SH-SY5Y (cell line): ENCODE results near the gene GDF15.

Experiments
- GATA2 ChIP-seq: IDR thresholded peaks from 2 replicates; pipeline ENCODE4 v1.6.1; 2011; ENCODE audit warnings: mild to moderate bottlenecking, low read depth, low read length
- GATA3 ChIP-seq: IDR thresholded peaks from 2 replicates; pipeline ENCODE4 v1.6.1; 2011; ENCODE audit warnings: low read depth, mild to moderate bottlenecking, low read length, moderate library complexity

- TF ChIP-seq GATA3 (no peak), GATA2 (no peak)
Measured at GRCh38 chr19:18436671-18437490, 50.9 kb downstream of the GDF15 start.
